Skeletal muscle cell (primary cell): ENCODE data around the gene IGF1R.

Source experiments
- DNase-seq: peaks from one replicate; pipeline ENCODE4 v3.0.0-alpha.2; 2010; ENCODE audit warnings: low read depth
- H3K4me3 ChIP-seq: 2 replicates; pipeline ENCODE4 v1.5.1; 2011; ENCODE audit warnings: low read depth, mild to moderate bottlenecking, control low read depth, low read length, moderate library complexity

Gene IGF1R

GRCh38 chr15:98735895-98736617 is 87.7 kb downstream of the IGF1R start:
- DNase-seq: no peak
- H3K4me3 ChIP-seq: no peak overlapping the region

GRCh38 chr15:98737159-98737558 is 88.8 kb downstream of the IGF1R start:
- no peak overlapping the region for H3K4me3 ChIP-seq
- DNase-seq: no peak

GRCh38 chr15:98737721-98738120 is 89.4 kb downstream of the IGF1R start:
- no peak overlapping the region for H3K4me3 ChIP-seq
- no peak for DNase-seq

GRCh38 chr15:98738689-98739401 is 90.5 kb downstream of the IGF1R start:
- H3K4me3 ChIP-seq: no peak overlapping the region
- DNase-seq: no peak

GRCh38 chr15:98740295-98740694 is 92.0 kb downstream of the IGF1R start:
- DNase-seq: no peak
- no peak overlapping the region for H3K4me3 ChIP-seq

- no peak for DNase-seq
- no peak overlapping the region for H3K4me3 ChIP-seq
Observed at GRCh38 chr15:98740963-98741362, 92.6 kb downstream of the IGF1R start.

GRCh38 chr15:98743177-98743576 is 94.8 kb downstream of the IGF1R start:
- no peak overlapping the region for H3K4me3 ChIP-seq
- no peak for DNase-seq

- no peak for DNase-seq
- no peak overlapping the region for H3K4me3 ChIP-seq
Observed at GRCh38 chr15:98744506-98744905, 96.2 kb downstream of the IGF1R start.

GRCh38 chr15:98745179-98745578 is 96.8 kb downstream of the IGF1R start:
- no peak overlapping the region for H3K4me3 ChIP-seq
- no peak for DNase-seq

GRCh38 chr15:98745650-98746374 is 97.5 kb downstream of the IGF1R start:
- DNase-seq: no peak
- H3K4me3 ChIP-seq: no peak overlapping the region

- no peak overlapping the region for H3K4me3 ChIP-seq
- DNase-seq: no peak
Observed at GRCh38 chr15:98746375-98747155, 98.2 kb downstream of the IGF1R start.

GRCh38 chr15:98751767-98752166 is 103.4 kb downstream of the IGF1R start:
- no peak for DNase-seq
- H3K4me3 ChIP-seq: no peak overlapping the region

- peak overlapping the region; percentile 37 for H3K4me3 ChIP-seq
- DNase-seq: no peak
Observed at GRCh38 chr15:98753726-98754656, 105.7 kb downstream of the IGF1R start.

GRCh38 chr15:98754657-98755022 is 106.3 kb downstream of the IGF1R start:
- DNase-seq: no peak
- no peak overlapping the region for H3K4me3 ChIP-seq

- DNase-seq: no peak
- H3K4me3 ChIP-seq: no peak overlapping the region
Observed at GRCh38 chr15:98755138-98755537, 106.8 kb downstream of the IGF1R start.

GRCh38 chr15:98755781-98756180 is 107.4 kb downstream of the IGF1R start:
- no peak overlapping the region for H3K4me3 ChIP-seq
- no peak for DNase-seq

- no peak overlapping the region for H3K4me3 ChIP-seq
- no peak for DNase-seq
Observed at GRCh38 chr15:98758224-98758623, 109.9 kb downstream of the IGF1R start.

- no peak for DNase-seq
- H3K4me3 ChIP-seq: no peak overlapping the region
Observed at GRCh38 chr15:98759277-98759676, 110.9 kb downstream of the IGF1R start.
